Hippocampal formation (tissue), 2 donors: ENCODE results near the gene SLCO2B1.

Source experiments
- DNase-seq, 2 donors: peaks; one replicate each; lab custom pipeline; 2025; lab: John Stamatoyannopoulos, UW

The SLCO2B1 gene

GRCh38 chr11:75248924-75249256 is 98.0 kb downstream of the SLCO2B1 start:
- DNase-seq, result no peak

DNA sequence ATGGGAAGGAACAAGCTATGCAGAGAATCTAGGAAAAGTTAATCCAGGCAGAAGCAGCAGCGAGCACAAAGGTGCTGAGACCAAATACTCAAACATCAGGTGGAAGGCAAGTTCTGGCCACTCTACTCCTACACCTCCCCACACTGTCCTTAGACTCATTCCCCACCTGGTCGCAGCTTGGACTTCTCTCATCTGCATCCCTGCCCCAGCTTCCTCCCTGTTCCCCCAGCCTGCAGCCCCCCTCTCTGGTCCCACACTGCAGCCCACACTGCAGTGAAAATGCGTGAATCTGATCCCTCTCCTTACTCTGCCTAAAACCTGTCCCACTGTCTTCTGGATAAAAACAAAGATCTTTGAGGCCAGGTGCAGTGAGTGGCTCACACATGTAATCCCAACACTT is 98.8 kb downstream of the SLCO2B1 start:
- DNase-seq, result no peak

GRCh38 chr11:75254326-75254725 is 103.4 kb downstream of the SLCO2B1 start:
- DNase-seq, result no peak
